ENCODE data around the gene KCNMB2. TPM values are rescaled to one million over a fixed set of nuclear protein-coding genes. Genes with fewer than 3 reads are reported as not detected.

The KCNMB2 gene
- total and polyA plus RNA-seq, 2 donors (not counting 1 experiment from before 2014, with no cell fraction given): 0.17 TPM; not detected in 1

GRCh38 chr3:178517665-178518334 is 18.4 kb upstream of the KCNMB2 start:
- no peaks in the 10 kb centered on the region for H3K27me3 ChIP-seq (ENCODE audit: control insufficient read depth, insufficient read depth, low read length)
- no peaks in the 10 kb centered on the region for H3K4me1 ChIP-seq (ENCODE audit: control insufficient read depth, extremely low read depth, insufficient read depth, low read length)
- no peak overlapping the region for H3K9ac ChIP-seq (ENCODE audit: insufficient read depth, low read length)
- no peak overlapping the region for H2AFZ ChIP-seq (ENCODE audit: low read length)
- H4K20me1 ChIP-seq (ENCODE audit: control insufficient read depth, extremely low read depth, insufficient read depth, low read length): no peaks in the 10 kb centered on the region
- H3K79me2 ChIP-seq (ENCODE audit: control insufficient read depth, insufficient read depth, low read length): no peaks in the 10 kb centered on the region
- no peaks in the 10 kb centered on the region for H3K9me3 ChIP-seq (ENCODE audit: control insufficient read depth, insufficient read depth, low read depth, low read length)
- no peak overlapping the region for H3K4me3 ChIP-seq (replicated peaks in 1 of 4; ENCODE audit: control extremely low read depth in 1 of 4, insufficient read depth in 1 of 4, low read depth in 3 of 4, low read length in 4 of 4)
- H3K4me2 ChIP-seq (ENCODE audit: extremely low read depth, insufficient read depth, low read length): no peak overlapping the region
- no peak for TF ChIP-seq EZH2 (IDR thresholded peaks at IDR 0.05; ENCODE audit: low read length, missing control alignments)
- TF ChIP-seq CTCF (conservative IDR thresholded peaks at IDR 0.05 in 1 of 2, IDR thresholded peaks at IDR 0.05 in 1 of 2; ENCODE audit: low read depth in 1 of 2, low read length in 2 of 2): no peak
- no peak for DNase-seq (ENCODE audit: low read depth in 2 of 2)
- H3K27ac ChIP-seq (ENCODE audit: insufficient read depth, low read length): no peak overlapping the region
- H3K36me3 ChIP-seq (ENCODE audit: control insufficient read depth, insufficient read depth, low read length): no peaks in the 10 kb centered on the region

GRCh38 chr3:178518660-178519396 is 17.4 kb upstream of the KCNMB2 start:
- Histone ChIP-seq H3K4me3 (replicated peaks in 1 of 4; ENCODE audit: control extremely low read depth in 1 of 4, insufficient read depth in 1 of 4, low read depth in 3 of 4, low read length in 4 of 4) (no peak overlapping the region), H3K27me3 (ENCODE audit: control insufficient read depth, insufficient read depth, low read length) (no peaks in the 10 kb centered on the region), H3K79me2 (ENCODE audit: control insufficient read depth, insufficient read depth, low read length) (no peaks in the 10 kb centered on the region), H4K20me1 (ENCODE audit: control insufficient read depth, extremely low read depth, insufficient read depth, low read length) (no peaks in the 10 kb centered on the region), H2AFZ (ENCODE audit: low read length) (no peak overlapping the region), H3K9ac (ENCODE audit: insufficient read depth, low read length) (no peak overlapping the region), H3K4me1 (ENCODE audit: control insufficient read depth, extremely low read depth, insufficient read depth, low read length) (no peaks in the 10 kb centered on the region), H3K36me3 (ENCODE audit: control insufficient read depth, insufficient read depth, low read length) (no peaks in the 10 kb centered on the region), H3K9me3 (ENCODE audit: control insufficient read depth, insufficient read depth, low read depth, low read length) (no peaks in the 10 kb centered on the region), H3K27ac (ENCODE audit: insufficient read depth, low read length) (no peak overlapping the region), H3K4me2 (ENCODE audit: extremely low read depth, insufficient read depth, low read length) (no peak overlapping the region)
- peak in 1 of 2 donors; percentile 40 for DNase-seq (ENCODE audit: low read depth in 2 of 2)
- TF ChIP-seq EZH2 (IDR thresholded peaks at IDR 0.05; ENCODE audit: low read length, missing control alignments) (no peak), CTCF (conservative IDR thresholded peaks at IDR 0.05 in 1 of 2, IDR thresholded peaks at IDR 0.05 in 1 of 2; ENCODE audit: low read depth in 1 of 2, low read length in 2 of 2) (no peak)

GRCh38 chr3:178519701-178520100 is 16.5 kb upstream of the KCNMB2 start:
- H3K27me3 ChIP-seq (ENCODE audit: control insufficient read depth, insufficient read depth, low read length): no peaks in the 10 kb centered on the region
- no peak overlapping the region for H2AFZ ChIP-seq (ENCODE audit: low read length)
- no peaks in the 10 kb centered on the region for H4K20me1 ChIP-seq (ENCODE audit: control insufficient read depth, extremely low read depth, insufficient read depth, low read length)
- no peaks in the 10 kb centered on the region for H3K9me3 ChIP-seq (ENCODE audit: control insufficient read depth, insufficient read depth, low read depth, low read length)
- no peaks in the 10 kb centered on the region for H3K79me2 ChIP-seq (ENCODE audit: control insufficient read depth, insufficient read depth, low read length)
- no peak for DNase-seq (ENCODE audit: low read depth in 2 of 2)
- no peak overlapping the region for H3K4me3 ChIP-seq (replicated peaks in 1 of 4; ENCODE audit: control extremely low read depth in 1 of 4, insufficient read depth in 1 of 4, low read depth in 3 of 4, low read length in 4 of 4)
- no peaks in the 10 kb centered on the region for H3K36me3 ChIP-seq (ENCODE audit: control insufficient read depth, insufficient read depth, low read length)
- H3K9ac ChIP-seq (ENCODE audit: insufficient read depth, low read length): no peak overlapping the region
- H3K27ac ChIP-seq (ENCODE audit: insufficient read depth, low read length): no peak overlapping the region
- H3K4me2 ChIP-seq (ENCODE audit: extremely low read depth, insufficient read depth, low read length): no peak overlapping the region
- H3K4me1 ChIP-seq (ENCODE audit: control insufficient read depth, extremely low read depth, insufficient read depth, low read length): no peaks in the 10 kb centered on the region
- TF ChIP-seq EZH2 (IDR thresholded peaks at IDR 0.05; ENCODE audit: low read length, missing control alignments) (no peak), CTCF (conservative IDR thresholded peaks at IDR 0.05 in 1 of 2, IDR thresholded peaks at IDR 0.05 in 1 of 2; ENCODE audit: low read depth in 1 of 2, low read length in 2 of 2) (no peak)

All from fibroblast of lung (primary cell).